GM12891 (cell line): Measurements from ENCODE around the gene PSG2.
"Not testable (repeated sequence)": the region's sequence is repeated elsewhere in the genome, so short reads cannot be mapped to it uniquely, and the experiment has no call there.

Experiments used
- POLR2A ChIP-seq: IDR thresholded peaks from 2 replicates; pipeline ENCODE4 v1.6.1; 2011; ENCODE audit warnings: low read depth, low read length, control low read depth
- POLR2AphosphoS5 ChIP-seq: IDR thresholded peaks from 2 replicates; pipeline ENCODE4 v1.6.1; 2011; ENCODE audit warnings: low read depth, low read length, control low read depth
- POU2F2 ChIP-seq: IDR thresholded peaks from 2 replicates; pipeline ENCODE4 v1.6.1; 2011; ENCODE audit warnings: low read depth, mild to moderate bottlenecking, control low read depth, low read length, moderate library complexity
- SPI1 ChIP-seq: IDR thresholded peaks from 2 replicates; pipeline ENCODE4 v1.6.1; 2011; ENCODE audit warnings: low read depth, low read length, control low read depth
- TAF1 ChIP-seq: IDR thresholded peaks from 2 replicates; pipeline ENCODE4 v1.6.1; 2011; ENCODE audit warnings: low read depth, low read length, control low read depth

- not testable (repeated sequence) for TF ChIP-seq POLR2A, POLR2AphosphoS5, TAF1, POU2F2, SPI1
These were observed 60.9 kb downstream of the PSG2 start for GRCh38 chr19:43021629-43022028.
